H1 (cell line): Measurements from ENCODE around the gene RAD51B. TPM values are rescaled to one million over a fixed set of nuclear protein-coding genes. Genes with fewer than 3 reads are reported as not detected.

ENCODE experiments used
- CTCF ChIA-PET: fragments of 300-600 bp; sonication (Branson Sonifier 250); formaldehyde crosslinking; loops from one replicate; lab custom pipeline; 2021; ENCODE audit not compliant: partially characterized antibody; lab: Charles Lee
- POLR2A ChIA-PET: fragments of 300-600 bp; sonication (Branson Sonifier 250); formaldehyde crosslinking; loops from one replicate; lab custom pipeline; 2021; ENCODE audit warnings: inconsistent platforms; ENCODE audit not compliant: partially characterized antibody; lab: Charles Lee
- DNase-seq, 2 experiments: peaks; one replicate each; pipeline versions ENCODE4 v3.0.0 to v3.0.0-alpha.2; 2010 to 2022; ENCODE audit warnings: low spot score in 2 of 2, low read depth in 1 of 2, mixed read lengths in 1 of 2
- FAIRE-seq: peaks from 2 replicates; lab custom pipeline; 2011; peaks lifted over from hg19 to GRCh38; lab: Jason Lieb, UNC
- H2AFZ ChIP-seq: 2 replicates; pipeline ENCODE4 v1.8.1; 2012; ENCODE audit warnings: low read length, inconsistent platforms
- H2AK5ac ChIP-seq: 2 replicates; pipeline ENCODE4 v1.6.1; 2013; ENCODE audit warnings: low read depth, low read length
- H2BK120ac ChIP-seq: replicated peaks from 2 replicates; pipeline ENCODE3; 2013; ENCODE audit warnings: low read depth, low read length, inconsistent platforms
- H2BK12ac ChIP-seq: 2 replicates; pipeline ENCODE4 v1.6.1; 2013; ENCODE audit warnings: low read depth, low read length
- H2BK15ac ChIP-seq: 2 replicates; pipeline ENCODE4 v1.6.1; 2013; ENCODE audit warnings: low read length
- H2BK20ac ChIP-seq: 2 replicates; pipeline ENCODE4 v1.6.1; 2013; ENCODE audit warnings: low read length
- H2BK5ac ChIP-seq: 2 replicates; pipeline ENCODE4 v1.6.1; 2013; ENCODE audit warnings: low read depth, low read length
- H3K14ac ChIP-seq: 2 replicates; pipeline ENCODE4 v1.6.1; 2013; ENCODE audit warnings: inconsistent platforms; ENCODE audit not compliant: insufficient read length
- H3K18ac ChIP-seq: 2 replicates; pipeline ENCODE4 v1.6.1; 2013; ENCODE audit warnings: low read length; ENCODE audit errors: extremely low read depth
- H3K23ac ChIP-seq: 2 replicates; pipeline ENCODE4 v1.6.1; 2013; ENCODE audit warnings: inconsistent platforms; ENCODE audit not compliant: insufficient read length
- H3K23me2 ChIP-seq: 2 replicates; pipeline ENCODE4 v1.6.1; 2013; ENCODE audit warnings: low read depth, low read length
- H3K27ac ChIP-seq: 2 replicates; pipeline ENCODE4 v1.6.1; 2011; ENCODE audit warnings: low read depth, low read length, inconsistent platforms
- H3K27me3 ChIP-seq, 4 experiments: replicated peaks in 1 of 4; 1 replicate in 1 of 4; 2 replicates in 3 of 4; pipeline versions ENCODE4 v1.6.1 to v1.8.1; 2011 to 2013; ENCODE audit warnings: low read length in 3 of 4, mild to moderate bottlenecking in 3 of 4, inconsistent platforms in 2 of 4, mixed read lengths in 2 of 4, moderate library complexity in 1 of 4; ENCODE audit not compliant: control insufficient read depth in 3 of 4, insufficient read depth in 3 of 4; ENCODE audit errors: extremely low read depth in 1 of 4
- H3K36me3 ChIP-seq, 4 experiments: 2 replicates each; pipeline versions ENCODE4 v1.6.1 to v1.8.1; 2011 to 2013; ENCODE audit warnings: mild to moderate bottlenecking in 4 of 4, low read length in 3 of 4, moderate library complexity in 2 of 4, control low read depth in 1 of 4, inconsistent platforms in 1 of 4; ENCODE audit not compliant: insufficient read depth in 4 of 4, control insufficient read depth in 2 of 4
- H3K4ac ChIP-seq: replicated peaks from 2 replicates; pipeline ENCODE3; 2013; ENCODE audit warnings: low read length, low read depth, mixed read lengths, inconsistent platforms; ENCODE audit not compliant: insufficient read length
- H3K4me1 ChIP-seq, 4 experiments: replicated peaks in 1 of 4; 1 replicate in 1 of 4; 2 replicates in 3 of 4; pipeline versions ENCODE4 v1.6.1 to v1.8.1; 2011 to 2013; ENCODE audit warnings: low read length in 3 of 4, inconsistent platforms in 2 of 4, mixed read lengths in 1 of 4; ENCODE audit not compliant: insufficient read depth in 4 of 4, control insufficient read depth in 3 of 4
- H3K4me2 ChIP-seq, 2 experiments: 2 replicates each; pipeline versions ENCODE4 v1.6.1 to v1.8.1; 2011 to 2013; ENCODE audit warnings: low read depth in 2 of 2, low read length in 2 of 2, control low read depth in 1 of 2, inconsistent platforms in 1 of 2, mild to moderate bottlenecking in 1 of 2; ENCODE audit not compliant: insufficient read depth in 1 of 2
- H3K4me3 ChIP-seq, 4 experiments: fragments of 200-600, 300-600 bp in 1 of 4; sonication (generic), shearing (Covaris generic), sonication (Bioruptor Twin) in 1 of 4; 2 replicates each; pipeline versions ENCODE4 v1.5.1 to v1.8.1; 2011 to 2016; ENCODE audit warnings: low read length in 4 of 4, low read depth in 3 of 4, control low read depth in 2 of 4, inconsistent platforms in 2 of 4, mild to moderate bottlenecking in 2 of 4, mixed read lengths in 1 of 4, moderate library complexity in 1 of 4; ENCODE audit not compliant: insufficient read depth in 2 of 4; ENCODE audit errors: extremely low read depth in 1 of 4
- H3K56ac ChIP-seq: replicated peaks from 2 replicates; pipeline ENCODE3; 2013; ENCODE audit warnings: low read depth, mild to moderate bottlenecking, mixed read lengths, low read length, inconsistent platforms; ENCODE audit not compliant: insufficient read length
- H3K79me1 ChIP-seq: 2 replicates; pipeline ENCODE4 v1.6.1; 2013; ENCODE audit warnings: low read depth, low read length, control low read depth
- H3K79me2 ChIP-seq, 2 experiments: 2 replicates each; pipeline versions ENCODE4 v1.6.1 to v1.8.1; 2012 to 2013; ENCODE audit warnings: low read length in 2 of 2, mild to moderate bottlenecking in 2 of 2, inconsistent platforms in 1 of 2; ENCODE audit not compliant: insufficient read depth in 2 of 2, control insufficient read depth in 1 of 2
- H3K9ac ChIP-seq, 4 experiments: replicated peaks in 1 of 4; 1 replicate in 1 of 4; 2 replicates in 3 of 4; pipeline versions ENCODE4 v1.6.1 to v1.8.1; 2011 to 2013; ENCODE audit warnings: low read depth in 3 of 4, low read length in 3 of 4, control low read depth in 2 of 4, mild to moderate bottlenecking in 2 of 4, moderate library complexity in 2 of 4, inconsistent platforms in 1 of 4; ENCODE audit errors: extremely low read depth in 1 of 4
- H3K9me3 ChIP-seq, 2 experiments: 2 replicates each; pipeline versions ENCODE4 v1.6.1 to v1.8.1; 2012 to 2013; ENCODE audit warnings: mild to moderate bottlenecking in 2 of 2, moderate library complexity in 2 of 2, control low read depth in 1 of 2, inconsistent platforms in 1 of 2, low read depth in 1 of 2, low read length in 1 of 2, mixed read lengths in 1 of 2; ENCODE audit not compliant: insufficient read depth in 2 of 2
- H4K20me1 ChIP-seq, 2 experiments: replicated peaks in 1 of 2; 2 replicates each; pipeline versions ENCODE3 to v1.8.1; 2011 to 2013; ENCODE audit warnings: inconsistent platforms in 2 of 2, low read length in 2 of 2, mild to moderate bottlenecking in 1 of 2; ENCODE audit not compliant: insufficient read depth in 2 of 2, control insufficient read depth in 1 of 2
- H4K5ac ChIP-seq: 2 replicates; pipeline ENCODE4 v1.6.1; 2013; ENCODE audit warnings: low read length, low read depth, mixed read lengths, inconsistent platforms; ENCODE audit not compliant: insufficient read length
- H4K8ac ChIP-seq: 2 replicates; pipeline ENCODE4 v1.8.0; 2013; ENCODE audit warnings: mild to moderate bottlenecking, moderate library complexity, low read length, inconsistent platforms; ENCODE audit not compliant: insufficient read depth; ENCODE audit errors: extremely low read depth
- H4K91ac ChIP-seq: replicated peaks from 2 replicates; pipeline ENCODE3; 2013; ENCODE audit warnings: low read length, mixed read lengths, inconsistent platforms; ENCODE audit not compliant: insufficient read length
- EGR1 ChIP-seq: IDR thresholded peaks from 2 replicates; pipeline ENCODE4 v1.6.1; 2011; ENCODE audit warnings: low read depth, low read length, borderline replicate concordance
- EZH2 ChIP-seq: fragments of 200-600 bp; sonication (generic); IDR thresholded peaks from 2 replicates; pipeline ENCODE4 v1.7.1; 2012; ENCODE audit warnings: low read depth, mild to moderate bottlenecking, moderate library complexity, low read length, inconsistent platforms; ENCODE audit not compliant: severe bottlenecking
- HDAC6 ChIP-seq: IDR thresholded peaks from one replicate; pipeline ENCODE4 v1.7.1; 2012; ENCODE audit warnings: low read depth, mild to moderate bottlenecking, inconsistent platforms, low read length, moderate library complexity
- NANOG ChIP-seq: IDR thresholded peaks from 2 replicates; pipeline ENCODE4 v1.6.1; 2011; ENCODE audit warnings: low read length, low read depth, mild to moderate bottlenecking, inconsistent platforms; ENCODE audit not compliant: insufficient read depth, poor library complexity, severe bottlenecking
- RNF2 ChIP-seq: fragments of 200-900, 300-1000 bp; sonication (generic); IDR thresholded peaks from 2 replicates; pipeline ENCODE4 v1.7.1; 2016; ENCODE audit warnings: borderline replicate concordance, low read depth, mild to moderate bottlenecking, antibody characterized with exemption, low read length; ENCODE audit not compliant: poor library complexity, severe bottlenecking; ENCODE audit errors: missing control alignments
- SP2 ChIP-seq: IDR thresholded peaks from 2 replicates; pipeline ENCODE4 v1.6.1; 2012; ENCODE audit warnings: mild to moderate bottlenecking, low read length, inconsistent platforms
- ZNF274 ChIP-seq: IDR thresholded peaks from 2 replicates; pipeline ENCODE4 v1.7.0; 2012; ENCODE audit warnings: low read length, borderline replicate concordance; ENCODE audit errors: extremely low read depth
- WGBS, 2 experiments: shearing (Covaris generic) in 1 of 2; methylation state at CpG; one replicate each; pipeline versions ENCODE4 v1.1.6 to v1.1.7; 2013 to 2015; ENCODE audit warnings: low lambda C conversion rate in 2 of 2, mixed read lengths in 2 of 2, inconsistent platforms in 1 of 2, low coverage in 1 of 2, missing lambda C conversion rate in 1 of 2; ENCODE audit not compliant: insufficient replicate concordance in 2 of 2, insufficient coverage in 1 of 2, insufficient read length in 1 of 2; ENCODE audit errors: extremely low coverage in 1 of 2, missing lambda C conversion rate in 1 of 2; 5-methylcytosine and 5-hydroxymethylcytosine counted together
- polyA plus RNA-seq, 7 experiments: library from polyadenylated mRNA; depleted of rRNA in 3 of 7; stranded (reverse) in 5 of 7; unstranded in 2 of 7; fragments of >200 nt in 5 of 7; fragments of 200-250 nt in 2 of 7; gene quantifications; 1 replicate in 5 of 7; 2 replicates in 1 of 7; 4 replicates in 1 of 7; pipeline versions ENCODE4 v1.2.1 to v1.2.3, GENCODE V29; 2011 to 2013; ENCODE audit warnings: missing spikeins in 2 of 7, mixed read lengths in 2 of 7
- total RNA-seq: library from RNA; stranded (reverse); fragmentation: NEBNext Ultra II Directional; extraction: Animal tissue kit (Norgen Biotek cat#: 25700); gene quantifications from 2 replicates; pipeline ENCODE4 v1.2.1, GENCODE V29; 2021

Gene RAD51B
- total and polyA plus RNA-seq, 2 of the 8 experiments (the other 6 are each of a cell fraction or from before 2014, with no cell fraction given), result 3.9 to 14.9 TPM

DNA sequence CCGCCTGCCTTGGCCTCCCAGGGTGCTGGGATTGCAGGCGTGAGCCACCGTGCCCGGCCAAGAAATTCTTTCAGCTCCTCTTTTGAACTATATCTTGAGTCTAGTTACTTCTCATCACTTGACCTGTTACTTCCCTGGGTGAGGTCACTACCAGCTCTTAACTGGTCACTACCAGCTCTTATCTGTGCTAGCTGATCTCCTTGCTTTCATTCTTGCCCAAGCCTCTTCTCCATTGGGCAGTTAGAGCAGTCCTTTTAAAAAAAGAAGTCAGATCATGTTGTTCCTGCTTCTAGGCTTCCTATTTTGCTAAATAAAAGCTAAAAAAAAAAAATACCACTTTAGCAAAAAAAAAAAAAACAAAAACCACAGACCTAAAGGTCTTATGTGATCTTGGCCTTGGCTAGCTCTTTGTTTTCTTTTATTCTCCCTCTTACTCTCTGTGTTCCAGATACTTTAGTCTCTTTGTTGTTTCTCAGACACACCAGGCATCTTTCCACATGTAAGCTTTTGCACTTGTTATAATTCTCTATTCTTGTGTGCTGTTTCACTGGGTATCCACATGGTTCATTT, 63.5 kb downstream of the RAD51B start:
- 88% methylated on average over 4 of the region's 4 CpGs; no CpG with 5 or more reads in 1 of the 2 experiments for WGBS, 2 experiments

More for the DNA sequence above, 63.5 kb downstream of the RAD51B start:
- H3K4me1 ChIP-seq, result no peaks in the 10 kb centered on the region
- H3K23me2 ChIP-seq, result no peaks in the 10 kb centered on the region
- no peaks in the 10 kb centered on the region for H3K79me2 ChIP-seq
- no peak overlapping the region for H3K4ac ChIP-seq
- POLR2A ChIA-PET, result no interaction called here
- no peak overlapping the region for H4K8ac ChIP-seq
- H2BK12ac ChIP-seq, result no peak overlapping the region
- no peak overlapping the region for H4K5ac ChIP-seq
- H3K18ac ChIP-seq, result no peak overlapping the region
- no peak for TF ChIP-seq NANOG
- no peak for TF ChIP-seq RNF2
- TF ChIP-seq ZNF274, result no peak
- no peak for TF ChIP-seq SP2
- no peak for TF ChIP-seq HDAC6
- no peak for TF ChIP-seq EZH2
- TF ChIP-seq EGR1, result no peak
- TF ChIP-seq, all 59 proteins: peak for 0
- Histone ChIP-seq H3K79me1 (no peaks in the 10 kb centered on the region), H4K20me1 (no peaks in the 10 kb centered on the region), H3K9me3 (no peaks in the 10 kb centered on the region), H3K27ac (no peak overlapping the region), H3K9ac (no peak overlapping the region), H3K36me3 (no peaks in the 10 kb centered on the region), H3K27me3 (no peaks in the 10 kb centered on the region), H3K56ac (no peak overlapping the region), H2BK15ac (no peak overlapping the region), H4K91ac (no peak overlapping the region), H3K4me2 (no peak overlapping the region), H2AFZ (no peak overlapping the region), H3K23ac (no peak overlapping the region), H2AK5ac (no peak overlapping the region), H2BK5ac (no peak overlapping the region), H2BK120ac (no peak overlapping the region), H2BK20ac (no peak overlapping the region), H3K14ac (no peak overlapping the region), H3K4me3 (no peak overlapping the region)
- no peak for DNase-seq
- CTCF ChIA-PET, result no interaction called here
- no peak for FAIRE-seq
